SK-N-SH (cell line): ENCODE measurements around the gene PDE4D. TPM values are rescaled to one million over a fixed set of nuclear protein-coding genes. Genes with fewer than 3 reads are reported as not detected.
A peak's percentile ranks its signal among the peaks of the same experiment; 100 is the strongest.

Experiments
- CTCF ChIA-PET: fragments of 300-600, 350-600 bp; formaldehyde crosslinking; extraction: SDS; loops from one replicate; lab custom pipeline; 2021; lab: Yijun Ruan, JAX
- POLR2A ChIA-PET: fragments of 350-600 bp; sonication (Branson Sonifier 250); formaldehyde crosslinking; extraction: SDS; loops from one replicate; lab custom pipeline; 2020; ENCODE audit warnings: antibody characterized with exemption, inconsistent platforms; lab: Yijun Ruan, JAX
- DNase-seq: peaks from one replicate; pipeline ENCODE4 v3.0.0; 2012
- H2AFZ ChIP-seq: fragments of 200-600 bp; sonication (generic); 2 replicates; pipeline ENCODE4 v1.8.1; 2016; ENCODE audit warnings: antibody characterized with exemption, mild to moderate bottlenecking, low read depth
- H3F3A ChIP-seq: fragments of 200-600 bp; sonication (generic); replicated peaks from 2 replicates; pipeline ENCODE3; 2016; ENCODE audit warnings: antibody characterized with exemption, mild to moderate bottlenecking; ENCODE audit not compliant: insufficient read depth
- H3K27ac ChIP-seq, 2 experiments: fragments of 200-500 bp in 1 of 2; fragments of 200-600 bp in 1 of 2; sonication (Bioruptor generic) in 1 of 2; sonication (generic), shearing (Covaris generic) in 1 of 2; 2 replicates each; pipeline versions ENCODE4 v1.5.1 to v1.6.1; 2014 to 2016; ENCODE audit warnings: low read depth in 2 of 2, inconsistent platforms in 1 of 2, low read length in 1 of 2, mild to moderate bottlenecking in 1 of 2, mixed read lengths in 1 of 2
- H3K27me3 ChIP-seq: fragments of 200-600 bp; sonication (generic), shearing (Covaris generic); 2 replicates; pipeline ENCODE4 v1.6.1; 2016; ENCODE audit warnings: mixed run types; ENCODE audit not compliant: insufficient read depth
- H3K36me3 ChIP-seq, 2 experiments: fragments of 200-500 bp in 1 of 2; fragments of 200-600 bp in 1 of 2; sonication (Bioruptor generic) in 1 of 2; sonication (generic) in 1 of 2; replicated peaks in 1 of 2; 2 replicates each; pipeline versions ENCODE3 to v1.5.1; 2014 to 2016; ENCODE audit warnings: low read length in 1 of 2, mild to moderate bottlenecking in 1 of 2; ENCODE audit not compliant: insufficient read depth in 2 of 2, control insufficient read depth in 1 of 2
- H3K4me1 ChIP-seq, 2 experiments: fragments of 200-500 bp in 1 of 2; fragments of 200-600 bp in 1 of 2; sonication (Bioruptor generic) in 1 of 2; sonication (generic), shearing (Covaris generic) in 1 of 2; 2 replicates each; pipeline versions ENCODE4 v1.5.1 to v1.6.1; 2014 to 2016; ENCODE audit warnings: low read depth in 1 of 2, low read length in 1 of 2, mixed run types in 1 of 2; ENCODE audit not compliant: insufficient read depth in 2 of 2, control insufficient read depth in 1 of 2
- H3K4me2 ChIP-seq: fragments of 200-600 bp; sonication (generic), shearing (Covaris generic); 2 replicates; pipeline ENCODE4 v1.6.1; 2017; ENCODE audit warnings: mixed run types
- H3K4me3 ChIP-seq, 2 experiments: fragments of 200-500 bp in 1 of 2; fragments of 200-600 bp in 1 of 2; sonication (Bioruptor generic) in 1 of 2; sonication (generic), shearing (Covaris generic) in 1 of 2; 2 replicates each; pipeline versions ENCODE4 v1.5.1 to v1.8.1; 2014 to 2016; ENCODE audit warnings: low read depth in 2 of 2, inconsistent platforms in 1 of 2, low read length in 1 of 2, mild to moderate bottlenecking in 1 of 2, mixed read lengths in 1 of 2, moderate library complexity in 1 of 2
- H3K79me2 ChIP-seq: fragments of 200-600 bp; sonication (generic); 2 replicates; pipeline ENCODE4 v1.8.1; 2017; ENCODE audit warnings: mild to moderate bottlenecking; ENCODE audit not compliant: insufficient read depth
- H3K9ac ChIP-seq: fragments of 200-600 bp; sonication (generic); 2 replicates; pipeline ENCODE4 v1.6.1; 2017; ENCODE audit warnings: mixed run types
- H3K9me2 ChIP-seq: fragments of 200-600 bp; sonication (generic); 2 replicates; pipeline ENCODE4 v1.6.1; 2017; ENCODE audit warnings: mixed run types
- H3K9me3 ChIP-seq: fragments of 200-600 bp; sonication (generic); 2 replicates; pipeline ENCODE4 v1.6.1; 2017; ENCODE audit warnings: mixed run types, mild to moderate bottlenecking, moderate library complexity
- H4K20me1 ChIP-seq: fragments of 200-600 bp; sonication (generic); 2 replicates; pipeline ENCODE4 v1.6.1; 2017; ENCODE audit warnings: mild to moderate bottlenecking, mixed run types; ENCODE audit not compliant: insufficient read depth
- CHD2 ChIP-seq: fragments of 150-350 bp; IDR thresholded peaks from 2 replicates; pipeline ENCODE4 v1.6.1; 2018; ENCODE audit warnings: low read length; ENCODE audit not compliant: partially characterized antibody
- CTCF ChIP-seq: fragments of 200-600 bp; sonication (generic); IDR thresholded peaks from 2 replicates; pipeline ENCODE4 v1.6.1; 2017; ENCODE audit warnings: antibody characterized with exemption, mild to moderate bottlenecking, moderate library complexity
- ELF1 ChIP-seq: IDR thresholded peaks from 2 replicates; pipeline ENCODE4 v1.4.0; 2012
- EZH2phosphoT487 ChIP-seq: fragments of 200-600 bp; sonication (generic); IDR thresholded peaks from 2 replicates; pipeline ENCODE4 v1.6.1; 2017; ENCODE audit warnings: low read depth, mixed run types, mild to moderate bottlenecking, antibody characterized with exemption, moderate library complexity, borderline replicate concordance
- FOSL2 ChIP-seq: IDR thresholded peaks from 2 replicates; pipeline ENCODE4 v1.4.0; 2012; ENCODE audit warnings: low read depth, mild to moderate bottlenecking, moderate library complexity, borderline replicate concordance
- FOXJ3 ChIP-seq: sonication (generic); formaldehyde crosslinking; IDR thresholded peaks from 2 replicates; pipeline ENCODE4 v1.5.1; 2020; ENCODE audit warnings: mild to moderate bottlenecking, missing genetic modification reagents
- FOXM1 ChIP-seq: IDR thresholded peaks from 2 replicates; pipeline ENCODE4 v1.4.0; 2012; ENCODE audit warnings: low read depth, mild to moderate bottlenecking
- GABPA ChIP-seq: IDR thresholded peaks from 2 replicates; pipeline ENCODE4 v1.4.0; 2012; ENCODE audit warnings: low read depth, mild to moderate bottlenecking
- GATA2 ChIP-seq: sonication (generic); formaldehyde crosslinking; IDR thresholded peaks from 2 replicates; pipeline ENCODE4 v1.5.0; 2020; ENCODE audit warnings: mild to moderate bottlenecking, missing genetic modification reagents
- IRF3 ChIP-seq: fragments of 150-350 bp; IDR thresholded peaks from 2 replicates; pipeline ENCODE4 v1.6.1; 2016; ENCODE audit warnings: mild to moderate bottlenecking, low read depth, low read length
- JUND ChIP-seq: IDR thresholded peaks from 2 replicates; pipeline ENCODE4 v1.4.0; 2012
- MAX ChIP-seq: IDR thresholded peaks from 2 replicates; pipeline ENCODE4 v1.4.0; 2012; ENCODE audit warnings: low read depth
- MEF2A ChIP-seq: IDR thresholded peaks from 2 replicates; pipeline ENCODE4 v1.4.0; 2012; ENCODE audit warnings: low read depth, borderline replicate concordance
- NRF1 ChIP-seq: IDR thresholded peaks from 2 replicates; pipeline ENCODE4 v1.6.1; 2012; ENCODE audit warnings: low read depth, mild to moderate bottlenecking, low read length
- RCOR1 ChIP-seq: fragments of 150-350 bp; IDR thresholded peaks from 2 replicates; pipeline ENCODE4 v1.6.1; 2017; ENCODE audit warnings: antibody characterized with exemption, low read length
- REST ChIP-seq: IDR thresholded peaks from 2 replicates; pipeline ENCODE4 v1.6.1; 2012; ENCODE audit warnings: mild to moderate bottlenecking, low read depth, low read length, moderate library complexity
- RFX5 ChIP-seq: IDR thresholded peaks from 2 replicates; pipeline ENCODE4 v1.6.1; 2012; ENCODE audit warnings: mild to moderate bottlenecking, improper control_type of control experiment, low read length
- SMC3 ChIP-seq: IDR thresholded peaks from 2 replicates; pipeline ENCODE4 v1.6.1; 2012; ENCODE audit warnings: low read depth, low read length, improper control_type of control experiment
- TAF1 ChIP-seq: IDR thresholded peaks from 2 replicates; pipeline ENCODE4 v1.6.1; 2012; ENCODE audit warnings: low read depth, mild to moderate bottlenecking, low read length, moderate library complexity, borderline replicate concordance
- TEAD4 ChIP-seq: IDR thresholded peaks from 2 replicates; pipeline ENCODE4 v1.4.0; 2012; ENCODE audit warnings: mild to moderate bottlenecking, borderline replicate concordance; ENCODE audit not compliant: insufficient read depth
- USF2 ChIP-seq: fragments of 150-350 bp; IDR thresholded peaks from 2 replicates; pipeline ENCODE4 v1.6.1; 2017; ENCODE audit warnings: antibody characterized with exemption, low read length, low read depth, borderline replicate concordance
- YY1 ChIP-seq: IDR thresholded peaks from 2 replicates; pipeline ENCODE4 v1.4.0; 2012; ENCODE audit warnings: low read depth, mild to moderate bottlenecking
- ZBTB33 ChIP-seq: IDR thresholded peaks from 2 replicates; pipeline ENCODE4 v1.4.0; 2012; ENCODE audit warnings: low read depth, borderline replicate concordance
- WGBS: methylation state at CpG from one replicate; pipeline ENCODE4 v1.1.6; 2017; ENCODE audit warnings: low lambda C conversion rate; 5-methylcytosine and 5-hydroxymethylcytosine counted together
- polyA plus RNA-seq, 3 experiments: library from polyadenylated mRNA; depleted of rRNA; stranded (reverse); fragments of >200 nt; gene quantifications; 2 replicates each; pipeline ENCODE4 v1.2.3, GENCODE V29; 2012

The PDE4D gene
- polyA plus RNA-seq, 1 of the 3 experiments (the other 2 are of a cell fraction), result 2.4 TPM

- Histone ChIP-seq H2AFZ (0 out of 2 replicates have a peak overlapping the region, but pooled peaks have one; percentile 8), H3K9ac (no peak overlapping the region), H3K4me1 (peaks cover 10 to 22% of the 10 kb centered on the region in 2 experiments), H3K27me3 (no peaks in the 10 kb centered on the region), H3K36me3 (no peaks in the 10 kb centered on the region), H3K9me2 (no peaks in the 10 kb centered on the region), H3K27ac (peak overlapping the region in 1 of 2 experiments; percentile 47; a peak in 2 of 4 replicates), H4K20me1 (no peaks in the 10 kb centered on the region), H3K79me2 (peaks cover 7% of the 10 kb centered on the region; the same call in 1 of the 2 replicates), H3F3A (peaks cover 23% of the 10 kb centered on the region), H3K4me2 (peak overlapping the region; percentile 45), H3K9me3 (no peaks in the 10 kb centered on the region), H3K4me3 (no peak overlapping the region)
- WGBS, result 41% methylated on average over 7 of the region's 7 CpGs
- ChIA-PET CTCF (interaction anchor here (0.9 to 1.3 kb wide), 4 partner anchors 9 to 151 kb away, joined by 3 to 4 read pairs (median 3); no protein-coding TSS in a partner anchor), POLR2A (no interaction called here)
- DNase-seq, result no peak
- TF ChIP-seq FOXM1, result no peak
- no peak for TF ChIP-seq USF2
- TF ChIP-seq ZBTB33, result no peak
- no peak for TF ChIP-seq RFX5
- no peak for TF ChIP-seq FOXJ3
- no peak for TF ChIP-seq REST
- TF ChIP-seq GATA2 (CRISPR knock-in tag), result no peak
- TF ChIP-seq MEF2A, result no peak
- TF ChIP-seq SMC3, result no peak
- TF ChIP-seq MAX, result no peak
- TF ChIP-seq TEAD4, result no peak
- no peak for TF ChIP-seq ELF1
- no peak for TF ChIP-seq EZH2phosphoT487
- no peak for TF ChIP-seq NRF1
- TF ChIP-seq FOSL2, result peak; percentile 51; the same call in 1 of the 2 replicates
- no peak for TF ChIP-seq CHD2
- no peak for TF ChIP-seq IRF3
- peak; percentile 42 for TF ChIP-seq JUND
- TF ChIP-seq CTCF, result no peak
- no peak for TF ChIP-seq GABPA
- no peak for TF ChIP-seq RCOR1
- TF ChIP-seq YY1, result no peak
- TF ChIP-seq TAF1, result no peak
These were observed 851.1 kb downstream of the PDE4D start for GRCh38 chr5:59042201-59043055.
